ENCODE measurements around the gene PIK3C2G. TPM values are rescaled to one million over a fixed set of nuclear protein-coding genes. Genes with fewer than 3 reads are reported as not detected.

Gene PIK3C2G
- total RNA-seq, 1 experiment from 2014 or later = not detected

GRCh38 chr12:18421867-18422266 lies 160.5 kb downstream of the PIK3C2G start:
- Histone ChIP-seq H3K4me1 (ENCODE audit: insufficient read depth, low read length) (no peaks in the 10 kb centered on the region; the same call in 1 of the 2 replicates), H3K9ac (ENCODE audit: extremely low read depth, insufficient read length, low read length) (no peak overlapping the region), H4K20me1 (ENCODE audit: control insufficient read depth, insufficient read depth, insufficient read length) (no peaks in the 10 kb centered on the region), H2BK5ac (ENCODE audit: insufficient read length, low read length) (no peak overlapping the region), H2BK12ac (ENCODE audit: insufficient read length, low read depth, low read length) (no peak overlapping the region), H3K56ac (ENCODE audit: insufficient read length, low read depth, low read length) (no peak overlapping the region), H3K27me3 (ENCODE audit: insufficient read depth, low read length) (no peaks in the 10 kb centered on the region), H3K14ac (ENCODE audit: insufficient read depth, low read length) (no peak overlapping the region), H4K91ac (ENCODE audit: insufficient read length, low read depth, low read length) (no peak overlapping the region), H2BK20ac (ENCODE audit: low read depth, low read length, poor library complexity, severe bottlenecking) (no peak overlapping the region), H4K5ac (ENCODE audit: insufficient read length, low read depth, low read length) (no peak overlapping the region), H3K4ac (ENCODE audit: low read depth, low read length) (no peak overlapping the region), H2AFZ (ENCODE audit: low read length) (no peak overlapping the region), H3K23me2 (ENCODE audit: insufficient read length, low read depth, low read length, poor library complexity, severe bottlenecking) (no peaks in the 10 kb centered on the region), H3K27ac (ENCODE audit: insufficient read length, low read depth, low read length) (no peak overlapping the region), H2AK5ac (ENCODE audit: insufficient read length, low read length) (no peak overlapping the region), H3K18ac (ENCODE audit: insufficient read length, low read depth, low read length) (no peak overlapping the region), H3K79me1 (ENCODE audit: insufficient read depth, low read depth, low read length, poor library complexity, severe bottlenecking) (no peaks in the 10 kb centered on the region), H3K79me2 (ENCODE audit: insufficient read depth, low read length) (no peaks in the 10 kb centered on the region), H2BK120ac (ENCODE audit: low read depth, low read length, poor library complexity, severe bottlenecking) (no peak overlapping the region), H3T11ph (ENCODE audit: low read length) (no peak overlapping the region), H3K9me3 (ENCODE audit: control insufficient read depth, low read depth, low read length) (no peaks in the 10 kb centered on the region), H4K8ac (replicated peaks; ENCODE audit: insufficient read length, low read depth, low read length) (no peak overlapping the region), H3K4me2 (ENCODE audit: insufficient read depth, insufficient read length, low read length) (no peak overlapping the region), H2BK15ac (ENCODE audit: low read depth, low read length) (no peak overlapping the region), H3K23ac (ENCODE audit: insufficient read length, low read depth, low read length) (no peak overlapping the region)
- H3K4me1 Mint-ChIP-seq = peaks cover 0 to 6% of the 10 kb centered on the region in 2 experiments; a peak in 3 of 4 replicates
- H3K4me3 Mint-ChIP-seq = no peak overlapping the region
- TF ChIP-seq CTCF (conservative IDR thresholded peaks at IDR 0.05) = no peak
- H3K9me3 Mint-ChIP-seq = no peaks in the 10 kb centered on the region
- no peaks in the 10 kb centered on the region for H3K36me3 Mint-ChIP-seq (ENCODE audit: insufficient read depth in 1 of 3, low read depth in 3 of 3)
- H3K27me3 Mint-ChIP-seq (ENCODE audit: low read depth) = no peaks in the 10 kb centered on the region
- DNase-seq = no peak
- H3K27ac Mint-ChIP-seq = no peak overlapping the region
- no CpG with 5 or more reads among the region's 3 CpGs for WGBS (ENCODE audit: extremely low coverage, insufficient read length, low lambda C conversion rate)
